ENCODE measurements around the gene PEX5. TPM values are rescaled to one million over a fixed set of nuclear protein-coding genes. Genes with fewer than 3 reads are reported as not detected.
"Not testable (repeated sequence)": the region's sequence is repeated elsewhere in the genome, so short reads cannot be mapped to it uniquely, and the experiment has no call there.

Gene PEX5
- total and polyA plus RNA-seq, 2 of the 8 experiments (the other 6 are each of a cell fraction or from before 2014, with no cell fraction given), result 16.8 to 50.5 TPM

DNA sequence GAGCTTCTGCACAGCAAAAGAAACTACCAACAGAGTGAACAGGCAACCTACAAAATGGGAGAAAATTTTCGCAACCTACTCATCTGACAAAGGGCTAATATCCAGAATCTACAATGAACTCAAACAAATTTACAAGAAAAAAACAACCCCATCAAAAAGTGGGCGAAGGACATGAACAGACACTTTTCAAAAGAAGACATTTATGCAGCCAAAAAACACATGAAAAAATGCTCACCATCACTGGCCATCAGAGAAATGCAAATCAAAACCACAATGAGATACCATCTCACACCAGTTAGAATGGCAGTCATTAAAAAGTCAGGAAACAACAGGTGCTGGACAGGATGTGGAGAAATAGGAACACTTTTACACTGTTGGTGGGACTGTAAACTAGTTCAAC, 24.3 kb downstream of the PEX5 start:
- H4K91ac ChIP-seq (replicated peaks; ENCODE audit: insufficient read length, low read length); H3K18ac ChIP-seq (ENCODE audit: extremely low read depth, low read length); H3K4me3 ChIP-seq (ENCODE audit: extremely low read depth in 1 of 4, insufficient read depth in 2 of 4, low read depth in 3 of 4, low read length in 4 of 4); H2BK5ac ChIP-seq (ENCODE audit: low read depth, low read length); H3K79me2 ChIP-seq (ENCODE audit: control insufficient read depth in 1 of 2, insufficient read depth in 2 of 2, low read length in 2 of 2); H4K5ac ChIP-seq (ENCODE audit: insufficient read length, low read depth, low read length); H3K9ac ChIP-seq (replicated peaks in 1 of 4; ENCODE audit: extremely low read depth in 1 of 4, low read depth in 3 of 4, low read length in 3 of 4); H3K23ac ChIP-seq (ENCODE audit: insufficient read length); CTCF ChIA-PET (ENCODE audit: partially characterized antibody); H2BK15ac ChIP-seq (ENCODE audit: low read length); H2AFZ ChIP-seq (ENCODE audit: low read length); H3K4me2 ChIP-seq (ENCODE audit: insufficient read depth in 1 of 2, low read depth in 2 of 2, low read length in 2 of 2); H4K20me1 ChIP-seq (replicated peaks in 1 of 2; ENCODE audit: control insufficient read depth in 1 of 2, insufficient read depth in 2 of 2, low read length in 2 of 2); H3K79me1 ChIP-seq (ENCODE audit: low read depth, low read length); H2BK120ac ChIP-seq (replicated peaks; ENCODE audit: low read depth, low read length); H3K27ac ChIP-seq (ENCODE audit: low read depth, low read length); H3K4ac ChIP-seq (replicated peaks; ENCODE audit: insufficient read length, low read depth, low read length); POLR2A ChIA-PET (ENCODE audit: partially characterized antibody); H3K56ac ChIP-seq (replicated peaks; ENCODE audit: insufficient read length, low read depth, low read length); FAIRE-seq; H2BK12ac ChIP-seq (ENCODE audit: low read depth, low read length); H4K8ac ChIP-seq (ENCODE audit: extremely low read depth, insufficient read depth, low read length); DNase-seq (ENCODE audit: low read depth in 1 of 2, low spot score in 2 of 2); H3K14ac ChIP-seq (ENCODE audit: insufficient read length); H3K4me1 ChIP-seq (replicated peaks in 1 of 4; ENCODE audit: control insufficient read depth in 3 of 4, insufficient read depth in 4 of 4, low read length in 3 of 4); H3K23me2 ChIP-seq (ENCODE audit: low read depth, low read length); H2AK5ac ChIP-seq (ENCODE audit: low read depth, low read length); H2BK20ac ChIP-seq (ENCODE audit: low read length); H3K27me3 ChIP-seq (replicated peaks in 1 of 4; ENCODE audit: control insufficient read depth in 3 of 4, extremely low read depth in 1 of 4, insufficient read depth in 3 of 4, low read length in 3 of 4): not testable (repeated sequence)
- WGBS, 2 experiments (ENCODE audit: extremely low coverage in 1 of 2, insufficient coverage in 1 of 2, insufficient read length in 1 of 2, insufficient replicate concordance in 2 of 2, low coverage in 1 of 2, low lambda C conversion rate in 2 of 2, missing lambda C conversion rate in 1 of 2), result no CpG with 5 or more reads among the region's 2 CpGs
- peaks cover 13 to 41% (median 32%) of the 10 kb centered on the region in 4 experiments for H3K36me3 ChIP-seq (ENCODE audit: control insufficient read depth in 2 of 4, insufficient read depth in 4 of 4, low read length in 3 of 4)
- H3K9me3 ChIP-seq (ENCODE audit: insufficient read depth in 2 of 2, low read depth in 1 of 2, low read length in 1 of 2), result peaks cover 23 to 25% of the 10 kb centered on the region in 2 experiments
